ENCODE results near the gene RRAS2. TPM values are rescaled to one million over a fixed set of nuclear protein-coding genes. Genes with fewer than 3 reads are reported as not detected.
A peak's percentile ranks its signal among the peaks of the same experiment; 100 is the strongest.

Gene RRAS2
- total RNA-seq, 4 donors from 2014 or later, result 40.7 to 75.4 (median 58.0) TPM

DNA sequence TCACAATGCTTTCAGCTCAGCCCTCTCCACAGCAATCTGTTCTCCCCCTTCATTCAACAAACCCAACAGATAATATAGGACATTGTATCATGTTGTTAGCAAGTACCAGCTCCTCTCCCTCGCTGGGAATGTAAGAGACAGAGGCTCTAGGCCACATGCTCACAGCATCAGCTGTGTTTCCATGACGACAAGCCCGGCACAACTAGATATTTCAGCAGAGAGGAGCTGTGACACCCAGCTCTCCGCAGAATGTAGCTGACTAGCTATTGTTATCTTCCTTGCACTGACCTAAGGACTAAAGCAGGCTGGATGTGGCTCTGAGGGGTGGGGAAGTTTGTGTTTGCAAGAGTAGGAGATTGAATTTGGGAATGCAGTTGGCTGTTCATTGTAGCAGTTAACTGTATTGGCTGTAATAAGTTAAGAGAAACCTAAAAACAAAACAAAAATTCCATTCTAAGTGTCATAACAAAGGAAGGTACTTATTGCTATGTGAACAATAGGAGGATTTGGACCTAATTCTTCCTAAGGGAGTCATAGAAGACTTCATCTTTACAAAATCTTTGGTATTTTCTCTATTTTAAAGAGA, 28.0 kb upstream of the RRAS2 start:
- H3K9me3 ChIP-seq, result no peaks in the 10 kb centered on the region
- peaks cover 5 to 12% (median 11%) of the 10 kb centered on the region in 4 donors for H3K4me1 ChIP-seq
- H3K27ac ChIP-seq (replicated peaks in 1 of 4), result no peak overlapping the region
- no peaks in the 10 kb centered on the region for H3K27me3 ChIP-seq
- no peak overlapping the region for H3K4me3 ChIP-seq
- 59% methylated on average over 4 of the region's 4 CpGs for WGBS
- intact Hi-C loops (cut with DNase I), result loop anchor here (10.0 kb wide), 1 partner anchor 68 kb away; no protein-coding TSS in a partner anchor
- no peak for DNase-seq (ENCODE audit: extremely low spot score)
- H3K36me3 ChIP-seq, result no peaks in the 10 kb centered on the region
- TF ChIP-seq POLR2A (IDR thresholded peaks at IDR 0.05; ENCODE audit: low read depth) (no peak), POLR2AphosphoS5 (IDR thresholded peaks at IDR 0.05) (no peak), CTCF (IDR thresholded peaks at IDR 0.05) (no peak), EP300 (IDR thresholded peaks at IDR 0.05) (no peak)

- intact Hi-C loops (cut with DNase I), result loop anchor here (10.0 kb wide), 1 partner anchor 69 kb away; no protein-coding TSS in a partner anchor
Observed at GRCh38 chr11:14386081-14386480, 27.1 kb upstream of the RRAS2 start.

GRCh38 chr11:14384338-14384737, 25.4 kb upstream of the RRAS2 start:
- Histone ChIP-seq H3K27me3 (no peaks in the 10 kb centered on the region), H3K9me3 (no peaks in the 10 kb centered on the region), H3K27ac (replicated peaks in 1 of 4) (no peak overlapping the region), H3K4me3 (no peak overlapping the region), H3K36me3 (no peaks in the 10 kb centered on the region), H3K4me1 (peaks cover 13 to 26% (median 25%) of the 10 kb centered on the region in 4 donors)
- 73% methylated on average over 1 of the region's 1 CpG for WGBS
- no peak for DNase-seq (ENCODE audit: extremely low spot score)
- no peak for TF ChIP-seq CTCF (IDR thresholded peaks at IDR 0.05)
- peak in 1 of 2 donors; percentile 26 for TF ChIP-seq POLR2AphosphoS5 (IDR thresholded peaks at IDR 0.05)
- intact Hi-C loops (cut with DNase I), result loop anchor here (5.0 to 10.0 kb wide), 2 partner anchors 38 to 70 kb away; no protein-coding TSS in a partner anchor

More at GRCh38 chr11:14386081-14386480, 27.1 kb upstream of the RRAS2 start:
- TF ChIP-seq POLR2AphosphoS5 (IDR thresholded peaks at IDR 0.05) (no peak), CTCF (IDR thresholded peaks at IDR 0.05) (no peak), EP300 (IDR thresholded peaks at IDR 0.05) (no peak)
- Histone ChIP-seq H3K4me3 (no peak overlapping the region), H3K27ac (replicated peaks in 1 of 4) (no peak overlapping the region), H3K36me3 (no peaks in the 10 kb centered on the region), H3K9me3 (no peaks in the 10 kb centered on the region), H3K27me3 (no peaks in the 10 kb centered on the region), H3K4me1 (peaks cover 7 to 20% (median 20%) of the 10 kb centered on the region in 4 donors)
- DNase-seq (ENCODE audit: extremely low spot score), result no peak

DNA sequence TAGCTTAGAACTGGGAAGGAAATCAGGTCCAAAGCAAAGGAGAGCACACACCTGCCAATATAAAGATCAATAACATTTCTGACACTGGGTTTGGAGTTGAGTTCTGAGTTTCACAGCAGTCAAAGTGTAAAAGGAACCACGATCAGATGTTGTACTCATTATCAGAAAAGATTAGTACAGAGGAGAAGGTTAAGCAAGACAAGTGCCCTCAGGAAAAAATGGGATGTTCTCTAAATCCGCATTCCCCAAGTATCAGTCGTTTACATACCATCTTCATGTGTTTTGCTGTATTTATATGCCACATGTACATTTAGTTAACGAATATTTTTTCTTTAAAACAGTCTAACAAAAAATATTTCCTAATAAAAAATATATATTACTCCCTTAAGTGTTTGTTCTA, 23.0 kb upstream of the RRAS2 start:
- Histone ChIP-seq H3K27me3 (no peaks in the 10 kb centered on the region), H3K9me3 (no peaks in the 10 kb centered on the region), H3K36me3 (no peaks in the 10 kb centered on the region), H3K4me3 (peak overlapping the region in 1 of 4 donors; percentile 59), H3K27ac (replicated peaks in 1 of 4) (peak overlapping the region in 1 of 4 donors; percentile 78), H3K4me1 (peaks cover 13 to 26% (median 24%) of the 10 kb centered on the region in 4 donors)
- DNase-seq (ENCODE audit: extremely low spot score), result no peak
- 89% methylated on average over 4 of the region's 4 CpGs for WGBS
- TF ChIP-seq POLR2AphosphoS5 (IDR thresholded peaks at IDR 0.05), result no peak
- no peak for TF ChIP-seq EP300 (IDR thresholded peaks at IDR 0.05)
- TF ChIP-seq CTCF (IDR thresholded peaks at IDR 0.05), result no peak
- TF ChIP-seq POLR2A (IDR thresholded peaks at IDR 0.05; ENCODE audit: low read depth), result no peak
- intact Hi-C loops (cut with DNase I), result loop anchor here (5.0 to 10.0 kb wide), 2 partner anchors 40 to 73 kb away; no protein-coding TSS in a partner anchor

Measured in esophagus muscularis mucosa (tissue), 4 donors.